ENCODE results near the gene ESRRG.

- TF ChIP-seq EZH2 (IDR thresholded peaks at IDR 0.05; ENCODE audit: low read length, missing control alignments), result no peak
- no peak for TF ChIP-seq CTCF (conservative IDR thresholded peaks at IDR 0.05 in 1 of 2, IDR thresholded peaks at IDR 0.05 in 1 of 2; ENCODE audit: low read depth in 1 of 2, low read length in 2 of 2)
Observed at GRCh38 chr1:216641669-216642460, 81.4 kb downstream of the ESRRG start.

Data from fibroblast of lung (primary cell).